ENCODE measurements around the gene RGS7BP. TPM values are rescaled to one million over a fixed set of nuclear protein-coding genes. Genes with fewer than 3 reads are reported as not detected.

RGS7BP gene

GRCh38 chr5:64637144-64637543, 131.3 kb downstream of the RGS7BP start:
- peaks cover 6% of the 10 kb centered on the region for H3K4me1 ChIP-seq (ENCODE audit: control insufficient read depth, insufficient read depth, low read length)
- no peak overlapping the region for H3K4me2 ChIP-seq (ENCODE audit: low read length)
- H3K9me3 ChIP-seq (replicated peaks; ENCODE audit: low read length): no peaks in the 10 kb centered on the region
- no peaks in the 10 kb centered on the region for H3K36me3 ChIP-seq (ENCODE audit: insufficient read depth, low read length)
- no peak overlapping the region for H3K4me3 ChIP-seq (ENCODE audit: low read length)
- H3K27me3 ChIP-seq (ENCODE audit: control insufficient read depth, insufficient read depth, low read length): peaks cover 29% of the 10 kb centered on the region
- no peak overlapping the region for H3K9ac ChIP-seq (ENCODE audit: low read depth, low read length)

GRCh38 chr5:64637837-64638443, 132.1 kb downstream of the RGS7BP start:
- Histone ChIP-seq H3K4me1 (ENCODE audit: control insufficient read depth, insufficient read depth, low read length) (no peaks in the 10 kb centered on the region), H3K4me2 (ENCODE audit: low read length) (peak overlapping the region; percentile 5), H3K9ac (ENCODE audit: low read depth, low read length) (no peak overlapping the region), H3K9me3 (replicated peaks; ENCODE audit: low read length) (no peaks in the 10 kb centered on the region), H3K4me3 (ENCODE audit: low read length) (no peak overlapping the region), H3K36me3 (ENCODE audit: insufficient read depth, low read length) (no peaks in the 10 kb centered on the region), H3K27me3 (ENCODE audit: control insufficient read depth, insufficient read depth, low read length) (peaks cover 29% of the 10 kb centered on the region)

- no peak overlapping the region for H3K4me3 ChIP-seq (ENCODE audit: low read length)
- no peaks in the 10 kb centered on the region for H3K4me1 ChIP-seq (ENCODE audit: control insufficient read depth, insufficient read depth, low read length)
- no peak overlapping the region for H3K4me2 ChIP-seq (ENCODE audit: low read length)
- no peaks in the 10 kb centered on the region for H3K36me3 ChIP-seq (ENCODE audit: insufficient read depth, low read length)
- no peaks in the 10 kb centered on the region for H3K9me3 ChIP-seq (replicated peaks; ENCODE audit: low read length)
- H3K9ac ChIP-seq (ENCODE audit: low read depth, low read length): no peak overlapping the region
- no peaks in the 10 kb centered on the region for H3K27me3 ChIP-seq (ENCODE audit: control insufficient read depth, insufficient read depth, low read length)
These were observed 139.0 kb downstream of the RGS7BP start for GRCh38 chr5:64644831-64645230.

GRCh38 chr5:64646169-64646568, 140.4 kb downstream of the RGS7BP start:
- Histone ChIP-seq H3K27me3 (ENCODE audit: control insufficient read depth, insufficient read depth, low read length) (no peaks in the 10 kb centered on the region), H3K4me2 (ENCODE audit: low read length) (no peak overlapping the region), H3K36me3 (ENCODE audit: insufficient read depth, low read length) (no peaks in the 10 kb centered on the region), H3K9me3 (replicated peaks; ENCODE audit: low read length) (no peaks in the 10 kb centered on the region), H3K9ac (ENCODE audit: low read depth, low read length) (no peak overlapping the region), H3K4me1 (ENCODE audit: control insufficient read depth, insufficient read depth, low read length) (no peaks in the 10 kb centered on the region), H3K4me3 (ENCODE audit: low read length) (no peak overlapping the region)

- H3K36me3 ChIP-seq (ENCODE audit: insufficient read depth, low read length): no peaks in the 10 kb centered on the region
- H3K4me1 ChIP-seq (ENCODE audit: control insufficient read depth, insufficient read depth, low read length): no peaks in the 10 kb centered on the region
- no peaks in the 10 kb centered on the region for H3K27me3 ChIP-seq (ENCODE audit: control insufficient read depth, insufficient read depth, low read length)
- no peaks in the 10 kb centered on the region for H3K9me3 ChIP-seq (replicated peaks; ENCODE audit: low read length)
- H3K9ac ChIP-seq (ENCODE audit: low read depth, low read length): no peak overlapping the region
- H3K4me3 ChIP-seq (ENCODE audit: low read length): no peak overlapping the region
- H3K4me2 ChIP-seq (ENCODE audit: low read length): no peak overlapping the region
These were observed 143.7 kb downstream of the RGS7BP start for GRCh38 chr5:64649512-64649911.

GRCh38 chr5:64653766-64654560, 148.1 kb downstream of the RGS7BP start:
- no peaks in the 10 kb centered on the region for H3K36me3 ChIP-seq (ENCODE audit: insufficient read depth, low read length)
- H3K4me3 ChIP-seq (ENCODE audit: low read length): no peak overlapping the region
- H3K4me2 ChIP-seq (ENCODE audit: low read length): no peak overlapping the region
- H3K4me1 ChIP-seq (ENCODE audit: control insufficient read depth, insufficient read depth, low read length): no peaks in the 10 kb centered on the region
- no peaks in the 10 kb centered on the region for H3K9me3 ChIP-seq (replicated peaks; ENCODE audit: low read length)
- no peak overlapping the region for H3K9ac ChIP-seq (ENCODE audit: low read depth, low read length)
- H3K27me3 ChIP-seq (ENCODE audit: control insufficient read depth, insufficient read depth, low read length): no peaks in the 10 kb centered on the region

- Histone ChIP-seq H3K27me3 (ENCODE audit: control insufficient read depth, insufficient read depth, low read length) (no peaks in the 10 kb centered on the region), H3K4me1 (ENCODE audit: control insufficient read depth, insufficient read depth, low read length) (no peaks in the 10 kb centered on the region), H3K9me3 (replicated peaks; ENCODE audit: low read length) (no peaks in the 10 kb centered on the region), H3K4me2 (ENCODE audit: low read length) (no peak overlapping the region), H3K36me3 (ENCODE audit: insufficient read depth, low read length) (no peaks in the 10 kb centered on the region), H3K9ac (ENCODE audit: low read depth, low read length) (no peak overlapping the region), H3K4me3 (ENCODE audit: low read length) (no peak overlapping the region)
These were observed 148.7 kb downstream of the RGS7BP start for GRCh38 chr5:64654561-64654938.

- H3K4me1 ChIP-seq (ENCODE audit: control insufficient read depth, insufficient read depth, low read length): no peaks in the 10 kb centered on the region
- no peak overlapping the region for H3K4me3 ChIP-seq (ENCODE audit: low read length)
- no peak overlapping the region for H3K9ac ChIP-seq (ENCODE audit: low read depth, low read length)
- no peaks in the 10 kb centered on the region for H3K36me3 ChIP-seq (ENCODE audit: insufficient read depth, low read length)
- no peak overlapping the region for H3K4me2 ChIP-seq (ENCODE audit: low read length)
- no peaks in the 10 kb centered on the region for H3K9me3 ChIP-seq (replicated peaks; ENCODE audit: low read length)
- peaks cover under 1% of the 10 kb centered on the region for H3K27me3 ChIP-seq (ENCODE audit: control insufficient read depth, insufficient read depth, low read length)
These were observed 149.8 kb downstream of the RGS7BP start for GRCh38 chr5:64655596-64655995.

GRCh38 chr5:64659289-64659688, 153.5 kb downstream of the RGS7BP start:
- peaks cover 5% of the 10 kb centered on the region for H3K4me1 ChIP-seq (ENCODE audit: control insufficient read depth, insufficient read depth, low read length)
- no peaks in the 10 kb centered on the region for H3K9me3 ChIP-seq (replicated peaks; ENCODE audit: low read length)
- H3K4me2 ChIP-seq (ENCODE audit: low read length): no peak overlapping the region
- peaks cover 18% of the 10 kb centered on the region for H3K27me3 ChIP-seq (ENCODE audit: control insufficient read depth, insufficient read depth, low read length)
- H3K9ac ChIP-seq (ENCODE audit: low read depth, low read length): no peak overlapping the region
- no peak overlapping the region for H3K4me3 ChIP-seq (ENCODE audit: low read length)
- no peaks in the 10 kb centered on the region for H3K36me3 ChIP-seq (ENCODE audit: insufficient read depth, low read length)

Small RNAs within 50 kb of the gene (small RNA-seq; reads per million reads assigned to genes)
- gene RN7SL169P (not detected), gene RNU6-294P (not detected)
